Activated naive CD8-positive, alpha-beta T cell treated with anti-CD3 and anti-CD28 coated beads for 36 hours (primary cell): ENCODE measurements around the gene VSIG10L2. TPM values are rescaled to one million over a fixed set of nuclear protein-coding genes. Genes with fewer than 3 reads are reported as not detected.
"Not testable (repeated sequence)": the region's sequence is repeated elsewhere in the genome, so short reads cannot be mapped to it uniquely, and the experiment has no call there.

Experiments
- DNase-seq: peaks from one replicate; pipeline ENCODE4 v3.0.0; 2021
- H3K27ac Mint-ChIP-seq: one replicate; pipeline ENCODE4 v1.8.0; 2022; ENCODE audit warnings: mild to moderate bottlenecking, moderate library complexity, mixed read lengths
- H3K27me3 Mint-ChIP-seq: one replicate; pipeline ENCODE4 v1.8.0; 2022; ENCODE audit warnings: mild to moderate bottlenecking, mixed read lengths
- H3K36me3 Mint-ChIP-seq: one replicate; pipeline ENCODE4 v1.8.0; 2021; ENCODE audit warnings: mild to moderate bottlenecking, mixed read lengths
- H3K4me1 Mint-ChIP-seq: one replicate; pipeline ENCODE4 v1.8.0; 2021; ENCODE audit warnings: mixed read lengths
- H3K4me3 Mint-ChIP-seq: one replicate; pipeline ENCODE4 v1.8.0; 2022; ENCODE audit warnings: mild to moderate bottlenecking, moderate library complexity, mixed read lengths
- H3K9me3 Mint-ChIP-seq: one replicate; pipeline ENCODE4 v1.8.0; 2022; ENCODE audit warnings: mixed read lengths
- total RNA-seq, 2 experiments: library from RNA; stranded (reverse); gene quantifications; one replicate each; pipeline ENCODE4 v1.2.3, GENCODE V29; 2021

The VSIG10L2 gene
- total RNA-seq, 2 experiments from 2014 or later: not detected

DNA sequence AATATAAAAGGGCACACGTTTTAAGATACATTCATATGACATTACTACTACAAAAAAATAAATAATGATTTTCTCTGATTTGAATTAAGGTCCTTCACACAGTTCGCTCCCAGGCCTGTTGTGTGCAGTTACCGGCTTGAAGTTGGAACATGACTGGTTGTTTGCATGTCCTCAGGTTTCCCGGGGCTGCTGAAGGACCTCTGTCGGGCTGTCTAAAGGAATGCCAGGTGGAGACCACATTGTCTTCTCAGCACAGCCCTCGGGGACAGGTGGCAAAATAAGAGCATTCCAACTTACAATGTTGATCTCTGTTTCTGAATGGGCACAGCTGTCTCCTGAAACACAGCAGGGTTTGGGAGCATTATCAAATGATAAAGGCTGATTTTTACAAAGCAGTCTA lies 14.9 kb downstream of the VSIG10L2 start:
- DNase-seq: no peak
- Mint-ChIP-seq H3K9me3 (peaks cover 9% of the 10 kb centered on the region), H3K4me1 (no peaks in the 10 kb centered on the region), H3K36me3 (peaks cover 5% of the 10 kb centered on the region), H3K27ac (no peak overlapping the region), H3K27me3 (no peaks in the 10 kb centered on the region), H3K4me3 (no peak overlapping the region)

DNA sequence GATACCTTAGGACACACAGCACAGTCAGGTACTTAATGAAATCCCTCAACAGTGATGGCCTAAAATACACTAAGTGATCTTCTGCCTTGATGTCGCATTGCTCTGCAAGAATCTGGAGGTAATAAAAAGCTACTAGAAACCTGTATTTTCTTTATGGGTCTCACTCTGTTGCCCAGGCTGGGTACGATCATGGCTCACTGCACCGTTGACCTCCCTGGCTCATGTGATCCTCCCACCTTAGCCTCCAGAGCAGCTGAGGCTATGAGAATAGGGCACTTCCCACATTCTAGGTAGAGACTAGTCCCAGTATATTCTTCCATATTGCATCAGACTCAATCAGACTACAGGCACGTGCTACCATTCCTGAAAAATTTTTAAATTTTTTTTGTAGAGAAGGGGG lies 21.7 kb downstream of the VSIG10L2 start:
- DNase-seq: no peak
- Mint-ChIP-seq H3K36me3 (peaks cover 4% of the 10 kb centered on the region), H3K9me3 (peaks cover 8% of the 10 kb centered on the region), H3K4me3 (no peak overlapping the region), H3K27ac (no peak overlapping the region), H3K4me1 (no peaks in the 10 kb centered on the region), H3K27me3 (no peaks in the 10 kb centered on the region)

DNA sequence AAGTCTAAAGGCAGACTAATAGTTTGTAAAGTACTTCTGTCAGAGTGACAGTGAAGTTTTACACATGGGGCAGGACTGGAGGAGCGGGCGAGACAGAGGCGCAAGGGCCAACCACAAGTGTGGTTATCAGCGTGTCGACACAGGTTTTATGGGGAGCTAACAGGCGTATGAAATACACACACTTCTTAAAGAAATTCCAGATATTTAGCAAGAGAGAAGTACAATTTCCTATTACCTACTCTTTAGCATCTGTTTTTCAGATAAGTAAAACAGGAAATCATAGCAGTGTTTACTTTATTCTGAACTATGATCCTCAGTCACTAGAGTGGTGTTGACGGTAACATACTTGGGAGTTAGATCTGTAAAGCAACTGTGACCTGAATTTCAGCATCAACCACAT lies 22.5 kb downstream of the VSIG10L2 start:
- no peaks in the 10 kb centered on the region for H3K9me3 Mint-ChIP-seq
- no peaks in the 10 kb centered on the region for H3K36me3 Mint-ChIP-seq
- no peaks in the 10 kb centered on the region for H3K4me1 Mint-ChIP-seq
- no peak for DNase-seq
- no peak overlapping the region for H3K4me3 Mint-ChIP-seq
- H3K27me3 Mint-ChIP-seq: no peaks in the 10 kb centered on the region
- no peak overlapping the region for H3K27ac Mint-ChIP-seq

DNA sequence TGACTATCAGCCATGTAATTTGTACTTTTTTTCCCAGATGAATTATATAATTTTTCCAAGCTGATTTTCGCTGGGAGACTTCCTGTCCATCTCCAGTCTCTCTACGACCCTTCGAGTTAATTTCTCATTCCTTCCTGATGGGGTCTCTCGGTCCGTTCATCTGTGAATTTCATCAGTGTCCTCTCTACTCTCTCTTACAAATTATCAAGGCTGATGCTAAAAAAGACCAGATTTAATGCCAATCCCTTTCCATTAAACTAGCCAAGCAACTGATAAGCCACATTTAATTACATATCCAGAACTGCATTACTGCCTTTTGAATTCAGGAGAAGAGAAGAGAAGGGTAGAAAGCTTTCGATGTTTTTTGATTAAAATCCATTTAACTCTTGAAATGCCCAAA lies 25.8 kb downstream of the VSIG10L2 start:
- Mint-ChIP-seq H3K9me3 (no peaks in the 10 kb centered on the region), H3K27me3 (no peaks in the 10 kb centered on the region), H3K4me3 (no peak overlapping the region), H3K4me1 (no peaks in the 10 kb centered on the region), H3K27ac (no peak overlapping the region), H3K36me3 (no peaks in the 10 kb centered on the region)
- no peak for DNase-seq

DNA sequence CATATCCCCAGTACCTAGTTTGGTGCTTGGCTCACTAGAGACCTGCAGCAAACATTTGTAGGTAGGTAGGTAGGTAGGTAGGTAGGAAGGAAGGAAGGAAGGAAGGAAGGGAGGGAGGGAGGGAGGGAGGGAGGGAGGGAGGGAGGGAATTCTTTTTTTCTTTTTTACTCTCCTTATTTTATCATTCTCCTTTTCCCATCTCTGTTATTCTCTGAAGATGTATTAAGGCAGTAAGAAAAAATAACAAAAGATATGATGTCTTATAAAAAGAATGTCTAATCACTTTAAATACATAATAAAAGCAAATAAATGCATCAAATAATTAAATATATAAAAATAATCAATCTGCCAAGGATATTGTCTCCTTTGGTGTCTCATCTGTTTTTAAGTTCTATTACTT lies 28.4 kb downstream of the VSIG10L2 start:
- H3K27me3 Mint-ChIP-seq: no peaks in the 10 kb centered on the region
- no peak overlapping the region for H3K27ac Mint-ChIP-seq

DNA sequence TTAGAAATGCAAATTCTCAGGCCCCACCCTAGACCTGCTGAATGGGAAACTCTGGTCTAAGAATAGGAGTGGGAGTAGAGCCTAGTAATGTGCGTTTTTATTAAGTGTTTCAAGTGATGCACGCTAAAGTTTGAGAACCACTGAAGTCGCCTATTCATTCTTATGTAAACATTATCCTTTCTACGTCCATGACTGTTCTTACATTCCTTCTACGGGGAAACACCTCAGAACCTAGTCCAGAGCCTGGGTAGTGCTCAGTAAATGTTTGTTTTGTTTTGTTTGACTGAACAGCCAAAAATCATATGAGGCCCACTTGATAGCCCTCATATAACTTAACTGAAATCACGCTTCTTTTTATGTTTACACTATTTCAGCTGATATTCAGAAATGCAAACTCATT lies 29.8 kb downstream of the VSIG10L2 start:
- DNase-seq: no peak
- H3K9me3 Mint-ChIP-seq: no peaks in the 10 kb centered on the region
- no peaks in the 10 kb centered on the region for H3K27me3 Mint-ChIP-seq
- H3K36me3 Mint-ChIP-seq: no peaks in the 10 kb centered on the region
- H3K4me1 Mint-ChIP-seq: no peaks in the 10 kb centered on the region
- H3K4me3 Mint-ChIP-seq: no peak overlapping the region
- no peak overlapping the region for H3K27ac Mint-ChIP-seq

More for the DNA sequence above, 28.4 kb downstream of the VSIG10L2 start:
- no peaks in the 10 kb centered on the region for H3K36me3 Mint-ChIP-seq
- H3K9me3 Mint-ChIP-seq: no peaks in the 10 kb centered on the region
- DNase-seq: no peak
- H3K4me1 Mint-ChIP-seq: no peaks in the 10 kb centered on the region
- H3K4me3 Mint-ChIP-seq: no peak overlapping the region

DNA sequence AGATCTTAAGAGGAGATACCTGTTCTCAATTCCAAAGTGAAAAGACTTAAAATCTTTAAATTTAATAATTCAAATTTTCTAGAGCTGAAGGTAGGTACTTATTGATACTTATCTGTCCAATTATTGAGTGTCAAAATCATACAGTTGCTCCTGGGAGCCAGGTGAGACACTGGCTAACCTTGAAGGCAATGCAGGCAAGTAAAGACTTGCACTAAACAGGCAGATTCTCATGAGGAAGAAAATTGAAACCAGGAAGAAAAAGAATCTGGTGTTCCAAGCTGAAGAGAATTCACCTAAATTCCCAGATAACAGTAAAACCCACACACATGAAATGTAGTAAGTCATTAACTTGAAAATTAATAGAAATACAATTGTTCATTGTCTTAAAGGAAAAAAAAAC lies 30.3 kb downstream of the VSIG10L2 start:
- DNase-seq: no peak
- H3K4me3 Mint-ChIP-seq: no peak overlapping the region
- H3K36me3 Mint-ChIP-seq: no peaks in the 10 kb centered on the region
- no peak overlapping the region for H3K27ac Mint-ChIP-seq
- no peaks in the 10 kb centered on the region for H3K9me3 Mint-ChIP-seq
- no peaks in the 10 kb centered on the region for H3K4me1 Mint-ChIP-seq
- H3K27me3 Mint-ChIP-seq: no peaks in the 10 kb centered on the region

DNA sequence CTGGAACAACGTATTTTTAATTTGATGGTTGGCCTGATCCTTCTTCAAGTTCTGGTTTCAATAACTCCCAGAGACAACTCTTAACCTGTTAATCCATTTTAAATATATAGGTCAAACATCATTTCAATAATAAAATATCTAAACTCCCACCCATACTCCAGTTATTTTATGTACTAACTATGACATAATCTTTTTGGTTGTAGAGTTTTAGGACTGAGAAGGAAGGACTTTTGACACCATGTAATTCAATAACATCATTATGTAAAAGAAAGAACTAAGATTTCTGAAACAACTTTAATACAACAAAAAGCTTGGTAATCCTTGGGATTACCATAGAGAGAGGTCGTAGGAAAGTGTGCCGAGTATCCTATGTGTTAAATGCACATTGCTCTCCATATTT lies 31.5 kb downstream of the VSIG10L2 start:
- H3K9me3 Mint-ChIP-seq: no peaks in the 10 kb centered on the region
- no peaks in the 10 kb centered on the region for H3K36me3 Mint-ChIP-seq
- H3K27ac Mint-ChIP-seq: no peak overlapping the region
- H3K4me1 Mint-ChIP-seq: no peaks in the 10 kb centered on the region
- no peaks in the 10 kb centered on the region for H3K27me3 Mint-ChIP-seq
- no peak for DNase-seq
- H3K4me3 Mint-ChIP-seq: no peak overlapping the region

DNA sequence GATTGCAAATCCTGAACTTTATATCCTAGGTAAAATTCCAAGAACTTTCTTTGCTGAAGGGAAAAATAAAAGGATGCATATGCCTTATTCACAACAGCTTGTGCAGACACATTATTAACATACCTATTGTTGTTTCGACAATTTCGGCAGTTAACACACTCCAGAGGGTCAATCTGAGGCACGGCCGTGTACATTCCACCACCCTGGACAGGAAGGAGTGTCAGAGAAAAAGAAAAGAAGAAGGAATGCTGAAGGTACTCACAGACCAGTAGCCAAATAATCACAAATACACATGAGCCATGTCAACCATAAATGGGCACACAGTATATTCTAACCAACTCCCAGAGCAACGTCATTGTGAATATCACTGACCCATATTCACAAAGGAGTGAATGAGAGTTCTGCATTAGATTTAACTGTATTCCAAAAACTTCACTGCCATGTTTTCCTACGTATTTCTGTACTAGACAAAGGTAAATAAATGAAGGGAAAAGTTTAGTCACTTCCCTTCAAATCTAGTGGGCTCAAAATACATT lies 32.4 kb downstream of the VSIG10L2 start:
- DNase-seq: no peak
- H3K27ac Mint-ChIP-seq: no peak overlapping the region
- no peak overlapping the region for H3K4me3 Mint-ChIP-seq
- no peaks in the 10 kb centered on the region for H3K9me3 Mint-ChIP-seq
- no peaks in the 10 kb centered on the region for H3K36me3 Mint-ChIP-seq
- H3K4me1 Mint-ChIP-seq: no peaks in the 10 kb centered on the region
- no peaks in the 10 kb centered on the region for H3K27me3 Mint-ChIP-seq

DNA sequence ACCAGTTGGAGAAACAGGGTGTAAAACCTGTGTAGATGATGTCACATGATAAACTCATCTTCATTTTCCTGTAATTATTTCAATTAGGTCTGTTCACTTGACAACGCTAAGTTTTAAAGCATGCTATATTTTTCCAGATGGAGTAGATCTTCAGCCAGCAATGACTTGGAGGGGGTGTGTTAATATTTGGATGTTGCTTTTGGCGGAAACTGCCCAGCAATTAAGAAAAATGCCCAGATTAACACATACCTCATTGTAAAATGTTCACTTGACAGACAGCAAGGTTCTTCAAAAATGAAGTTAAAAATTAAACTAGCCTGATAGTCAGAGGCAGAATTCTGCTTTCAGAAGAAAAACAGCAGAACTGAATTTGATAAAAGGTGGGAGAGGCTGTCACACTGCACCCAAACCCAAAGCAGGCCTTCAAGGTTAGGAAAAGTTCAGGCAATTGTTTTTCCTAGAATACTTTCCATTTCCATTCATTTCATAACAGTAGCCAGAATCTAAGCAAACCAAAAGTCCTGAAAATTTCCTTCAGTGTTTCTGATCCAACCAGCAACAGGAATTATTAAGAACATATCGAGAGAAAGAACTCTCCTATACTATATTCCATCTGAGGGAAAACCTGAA lies 33.0 kb downstream of the VSIG10L2 start:
- no peaks in the 10 kb centered on the region for H3K9me3 Mint-ChIP-seq

DNA sequence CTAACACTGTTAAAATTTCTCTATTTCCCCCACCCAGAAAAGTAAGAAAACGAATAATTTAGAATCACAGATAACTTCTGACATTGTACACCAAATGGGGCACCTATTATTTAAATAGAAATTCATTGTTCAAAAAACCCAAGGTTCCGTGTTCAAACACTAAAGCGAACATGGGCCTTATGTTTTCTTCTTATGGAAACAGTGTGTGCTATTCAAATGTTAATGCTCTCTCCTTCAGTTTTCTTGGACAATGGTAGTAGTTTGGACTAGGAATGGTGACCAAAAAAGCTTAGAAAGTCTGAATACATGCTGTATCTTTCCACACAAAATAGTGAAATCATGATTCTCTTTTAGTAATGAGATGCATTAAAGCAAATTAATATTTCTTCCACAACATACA lies 33.7 kb downstream of the VSIG10L2 start:
- DNase-seq: no peak
- Mint-ChIP-seq H3K4me1 (no peaks in the 10 kb centered on the region), H3K4me3 (no peak overlapping the region), H3K36me3 (no peaks in the 10 kb centered on the region), H3K27me3 (no peaks in the 10 kb centered on the region), H3K9me3 (no peaks in the 10 kb centered on the region), H3K27ac (no peak overlapping the region)

More for the DNA sequence above, 33.0 kb downstream of the VSIG10L2 start:
- H3K27ac Mint-ChIP-seq: no peak overlapping the region
- no peaks in the 10 kb centered on the region for H3K4me1 Mint-ChIP-seq
- no peaks in the 10 kb centered on the region for H3K27me3 Mint-ChIP-seq
- H3K4me3 Mint-ChIP-seq: no peak overlapping the region
- H3K36me3 Mint-ChIP-seq: no peaks in the 10 kb centered on the region
- DNase-seq: no peak

DNA sequence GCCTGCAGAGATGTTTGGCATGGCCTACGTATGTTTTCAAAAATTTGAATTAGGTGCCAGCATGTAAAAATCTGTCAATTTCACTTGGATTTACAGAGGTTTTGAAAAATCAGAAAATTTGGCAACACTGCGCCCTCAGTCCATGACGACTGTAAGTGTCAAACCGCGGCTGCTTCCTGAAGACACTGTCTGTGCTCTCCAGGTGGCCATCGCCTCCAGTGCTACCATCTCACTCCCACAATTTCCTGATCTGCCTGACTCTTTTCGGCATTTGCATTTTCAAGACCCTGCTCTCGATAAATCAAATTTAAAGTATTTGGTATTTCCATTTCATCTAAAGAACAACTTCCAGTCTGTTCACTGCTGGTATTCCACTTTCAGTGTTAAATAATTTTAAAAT lies 34.6 kb downstream of the VSIG10L2 start:
- Mint-ChIP-seq H3K4me3 (no peak overlapping the region), H3K27me3 (no peaks in the 10 kb centered on the region), H3K27ac (no peak overlapping the region)

DNA sequence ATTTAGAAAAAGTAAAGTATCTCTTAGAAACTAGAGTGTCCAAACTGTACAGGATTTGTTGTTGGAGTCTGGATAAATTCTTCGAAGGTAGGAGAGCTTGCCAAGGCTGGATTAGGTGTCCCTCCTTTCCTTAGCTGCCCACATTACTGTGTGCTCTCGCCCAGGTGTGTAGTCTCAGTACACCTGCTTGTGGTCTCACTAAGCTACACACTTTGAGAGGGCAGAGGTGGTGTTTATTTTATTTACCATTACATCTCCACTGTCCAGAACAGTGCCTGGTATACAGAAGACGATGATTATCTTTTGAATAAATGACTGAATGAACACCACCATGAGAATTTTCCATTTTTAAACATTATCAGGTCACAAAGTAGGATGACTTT lies 36.5 kb downstream of the VSIG10L2 start:
- H3K36me3 Mint-ChIP-seq: no peaks in the 10 kb centered on the region
- H3K4me3 Mint-ChIP-seq: no peak overlapping the region
- no peak overlapping the region for H3K27ac Mint-ChIP-seq
- no peaks in the 10 kb centered on the region for H3K4me1 Mint-ChIP-seq
- peaks cover 1% of the 10 kb centered on the region for H3K9me3 Mint-ChIP-seq
- H3K27me3 Mint-ChIP-seq: no peaks in the 10 kb centered on the region
- DNase-seq: no peak

More for the DNA sequence above, 34.6 kb downstream of the VSIG10L2 start:
- no peaks in the 10 kb centered on the region for H3K4me1 Mint-ChIP-seq
- DNase-seq: no peak
- no peaks in the 10 kb centered on the region for H3K36me3 Mint-ChIP-seq
- H3K9me3 Mint-ChIP-seq: no peaks in the 10 kb centered on the region

DNA sequence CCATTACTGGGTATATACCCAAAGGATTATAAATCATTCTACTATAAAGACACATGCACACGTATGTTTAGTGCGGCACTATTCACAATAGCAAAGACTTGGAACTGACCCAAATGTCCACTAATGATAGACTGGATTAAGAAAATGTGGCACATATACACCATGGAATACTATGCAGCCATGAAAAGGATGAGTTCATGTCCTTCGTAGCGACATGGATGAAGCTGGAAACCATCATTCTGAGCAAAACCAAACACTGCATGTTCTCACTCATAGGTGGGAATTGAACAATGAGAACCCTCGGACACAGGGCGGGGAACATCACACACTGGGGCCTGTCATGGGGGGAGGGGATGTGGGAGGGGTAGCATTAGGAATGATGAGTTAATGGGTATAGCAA lies 40.1 kb downstream of the VSIG10L2 start:
- not testable (repeated sequence) for DNase-seq, H3K4me1 Mint-ChIP-seq, H3K27ac Mint-ChIP-seq, H3K9me3 Mint-ChIP-seq, H3K4me3 Mint-ChIP-seq, H3K36me3 Mint-ChIP-seq, H3K27me3 Mint-ChIP-seq

DNA sequence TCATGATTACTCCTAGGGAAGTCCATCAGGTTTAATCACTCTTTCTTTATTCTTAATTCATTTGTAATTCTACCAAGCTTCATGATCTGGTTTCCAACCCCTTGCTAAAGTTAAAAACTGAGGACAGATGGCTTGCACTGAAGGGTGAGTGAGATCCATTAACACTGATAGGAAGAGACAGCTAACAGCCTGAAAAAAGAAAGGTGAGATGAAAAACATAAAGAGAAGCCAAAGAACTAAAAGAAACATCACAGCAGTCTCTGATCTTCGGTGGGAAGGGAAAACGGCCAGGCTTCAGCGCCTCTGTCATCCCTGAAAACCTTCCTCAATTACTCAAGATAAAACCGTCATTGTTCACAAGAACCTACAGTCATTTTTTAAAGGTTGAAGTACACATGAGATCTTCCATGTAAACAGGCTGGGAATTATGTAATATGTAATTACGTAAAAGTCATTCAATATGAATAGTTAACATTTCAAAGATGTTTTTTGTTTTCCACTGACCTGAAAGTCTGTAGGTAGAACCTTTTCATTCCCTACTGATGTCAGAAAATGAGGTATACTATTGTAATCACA lies 41.3 kb downstream of the VSIG10L2 start:
- H3K4me1 Mint-ChIP-seq: peaks cover 2% of the 10 kb centered on the region
- H3K36me3 Mint-ChIP-seq: no peaks in the 10 kb centered on the region
- no peak overlapping the region for H3K27ac Mint-ChIP-seq
- H3K27me3 Mint-ChIP-seq: no peaks in the 10 kb centered on the region
- H3K9me3 Mint-ChIP-seq: peaks cover 1% of the 10 kb centered on the region
- DNase-seq: no peak
- no peak overlapping the region for H3K4me3 Mint-ChIP-seq

DNA sequence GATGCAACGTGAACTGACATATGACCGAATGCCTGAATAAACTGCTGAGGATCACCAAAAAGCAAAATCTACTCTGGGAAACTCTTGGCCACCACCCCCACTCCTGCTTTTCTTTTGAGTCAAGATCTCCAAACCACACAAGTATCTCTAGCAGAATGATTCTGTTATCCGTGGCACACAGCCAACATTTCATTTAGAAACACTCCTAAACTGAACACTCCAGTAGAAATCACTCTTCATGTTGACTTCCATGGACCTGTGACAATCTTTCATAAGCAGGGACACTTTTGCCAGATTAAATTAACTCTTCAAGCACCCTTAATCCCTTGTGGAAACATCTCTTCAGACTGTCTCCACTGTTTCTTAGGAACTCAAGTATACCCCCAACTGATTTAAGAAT lies 44.4 kb downstream of the VSIG10L2 start:
- H3K9me3 Mint-ChIP-seq: peaks cover 1% of the 10 kb centered on the region
- no peak for DNase-seq
- no peaks in the 10 kb centered on the region for H3K27me3 Mint-ChIP-seq
- no peaks in the 10 kb centered on the region for H3K36me3 Mint-ChIP-seq
- H3K27ac Mint-ChIP-seq: no peak overlapping the region
- H3K4me3 Mint-ChIP-seq: no peak overlapping the region
- peaks cover 2% of the 10 kb centered on the region for H3K4me1 Mint-ChIP-seq
